GM10248 (cell line): ENCODE data around the gene CNTNAP2.

Experiments used
- CTCF ChIA-PET: fragments of 300-600 bp; sonication (Branson Sonifier 250); formaldehyde crosslinking; extraction: SDS; loops from one replicate; lab custom pipeline; 2021; ENCODE audit warnings: antibody characterized with exemption; lab: Yijun Ruan, JAX
- POLR2A ChIA-PET: fragments of 350-650 bp; sonication (Branson Sonifier 250); formaldehyde crosslinking; extraction: SDS; loops from one replicate; lab custom pipeline; 2020; ENCODE audit warnings: antibody characterized with exemption; lab: Yijun Ruan, JAX
- DNase-seq: peaks from one replicate; pipeline ENCODE4 v3.0.0; 2012; ENCODE audit errors: extremely low spot score
- TF ChIP-seq, protein P1 (sequence below): IDR thresholded peaks from 2 replicates; pipeline ENCODE4 v1.5.1; 2012; ENCODE audit warnings: mild to moderate bottlenecking, low read depth; ENCODE audit errors: extremely low read depth, missing control alignments, control extremely low read depth

Gene CNTNAP2

GRCh38 chr7:148116195-148116594, 1999.6 kb downstream of the CNTNAP2 start:
- DNase-seq: no peak
- ChIA-PET CTCF (interaction anchor here (1.0 to 1.2 kb wide), 2 partner anchors 11 to 14 kb away, joined by 3 to 4 read pairs; no protein-coding TSS in a partner anchor), POLR2A (no interaction called here)
- TF ChIP-seq, protein P1, sequence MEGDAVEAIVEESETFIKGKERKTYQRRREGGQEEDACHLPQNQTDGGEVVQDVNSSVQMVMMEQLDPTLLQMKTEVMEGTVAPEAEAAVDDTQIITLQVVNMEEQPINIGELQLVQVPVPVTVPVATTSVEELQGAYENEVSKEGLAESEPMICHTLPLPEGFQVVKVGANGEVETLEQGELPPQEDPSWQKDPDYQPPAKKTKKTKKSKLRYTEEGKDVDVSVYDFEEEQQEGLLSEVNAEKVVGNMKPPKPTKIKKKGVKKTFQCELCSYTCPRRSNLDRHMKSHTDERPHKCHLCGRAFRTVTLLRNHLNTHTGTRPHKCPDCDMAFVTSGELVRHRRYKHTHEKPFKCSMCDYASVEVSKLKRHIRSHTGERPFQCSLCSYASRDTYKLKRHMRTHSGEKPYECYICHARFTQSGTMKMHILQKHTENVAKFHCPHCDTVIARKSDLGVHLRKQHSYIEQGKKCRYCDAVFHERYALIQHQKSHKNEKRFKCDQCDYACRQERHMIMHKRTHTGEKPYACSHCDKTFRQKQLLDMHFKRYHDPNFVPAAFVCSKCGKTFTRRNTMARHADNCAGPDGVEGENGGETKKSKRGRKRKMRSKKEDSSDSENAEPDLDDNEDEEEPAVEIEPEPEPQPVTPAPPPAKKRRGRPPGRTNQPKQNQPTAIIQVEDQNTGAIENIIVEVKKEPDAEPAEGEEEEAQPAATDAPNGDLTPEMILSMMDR: no peak

GRCh38 chr7:148116829-148117403, 2000.3 kb downstream of the CNTNAP2 start:
- DNase-seq: no peak
- TF ChIP-seq, protein P1: no peak
- ChIA-PET POLR2A (no interaction called here), CTCF (interaction anchor here (1.0 to 1.2 kb wide), 2 partner anchors 10 to 13 kb away, joined by 3 to 4 read pairs; no protein-coding TSS in a partner anchor)

DNA sequence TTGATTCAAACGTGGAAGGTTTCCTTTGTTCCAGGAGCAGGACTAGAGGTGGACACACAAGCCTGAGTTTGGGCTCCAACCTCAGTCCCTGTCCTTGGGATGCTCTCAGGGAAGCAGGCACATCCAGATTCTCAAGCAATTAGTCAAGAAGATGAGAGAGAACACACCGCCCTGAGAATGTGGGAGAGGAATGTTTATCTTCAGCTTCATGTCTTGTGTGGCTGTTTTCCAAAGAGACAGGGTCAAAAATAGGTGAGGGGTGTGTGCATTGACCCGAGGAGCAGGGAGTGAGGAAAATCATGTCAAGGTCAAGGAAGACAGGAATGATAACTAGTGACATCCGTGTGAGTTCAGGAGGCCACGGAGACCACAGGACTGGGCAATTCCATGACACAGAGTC, 2001.8 kb downstream of the CNTNAP2 start:
- TF ChIP-seq, protein P1: no peak
- no peak for DNase-seq
- CTCF ChIA-PET: no interaction called here
- POLR2A ChIA-PET: no interaction called here

DNA sequence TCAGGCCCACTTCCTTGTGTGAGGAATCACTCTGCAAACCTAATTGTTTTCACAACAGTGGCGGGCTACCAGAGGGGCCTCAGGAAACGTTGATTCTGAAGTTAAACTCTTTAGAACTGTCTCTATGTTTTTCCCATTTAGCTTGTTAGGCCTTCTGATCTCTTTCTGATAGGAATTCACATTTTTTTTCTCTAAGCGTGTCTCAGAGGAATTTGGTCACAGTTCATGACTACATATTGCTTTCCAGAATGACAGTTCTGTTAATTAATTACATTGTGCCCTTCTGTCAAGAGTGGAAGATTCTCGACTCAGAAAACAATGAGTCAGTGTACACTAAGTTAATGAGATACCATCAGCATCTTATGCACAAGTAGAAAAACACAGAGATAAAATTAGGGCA, 2004.8 kb downstream of the CNTNAP2 start:
- DNase-seq: no peak
- CTCF ChIA-PET: no interaction called here
- TF ChIP-seq, protein P1: no peak
- POLR2A ChIA-PET: no interaction called here

DNA sequence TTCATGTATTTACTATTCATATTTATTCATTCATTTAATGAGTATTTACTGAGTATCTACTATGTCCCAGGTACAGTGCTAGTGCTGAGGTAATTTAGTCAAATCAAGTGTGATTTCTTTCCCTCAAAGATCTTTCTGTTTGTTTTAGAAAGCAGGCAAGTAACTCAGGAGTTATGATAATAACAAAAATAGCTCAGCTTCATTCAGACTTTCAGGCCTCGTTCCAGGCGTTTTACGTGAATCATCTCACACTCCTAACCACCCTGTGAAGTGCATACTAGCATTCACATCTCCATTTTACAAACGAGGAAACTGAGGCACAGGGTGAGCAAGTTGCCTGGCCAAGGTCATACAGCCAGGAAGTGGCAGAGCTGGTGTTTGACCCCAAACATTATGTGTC, 2005.2 kb downstream of the CNTNAP2 start:
- CTCF ChIA-PET: no interaction called here
- no peak for DNase-seq
- POLR2A ChIA-PET: no interaction called here
- TF ChIP-seq, protein P1: no peak

DNA sequence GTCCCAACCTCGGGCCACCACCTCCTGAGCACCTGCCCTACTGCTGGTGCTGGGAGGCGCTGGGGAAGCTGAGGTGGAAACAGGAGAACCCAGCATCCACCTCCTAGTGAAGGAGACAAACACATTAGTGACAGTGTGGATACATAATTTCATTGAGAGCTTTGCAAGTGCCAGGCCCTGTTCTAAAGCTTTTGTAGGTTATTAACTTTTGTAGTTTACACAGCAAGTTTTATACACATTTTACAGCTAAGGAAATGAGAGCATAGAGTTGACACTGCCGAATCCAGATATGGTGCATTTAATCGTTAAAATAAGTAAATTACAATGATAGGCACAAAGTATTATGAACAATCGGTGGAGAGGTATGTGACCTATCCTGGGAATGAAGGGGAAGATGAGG, 2007.9 kb downstream of the CNTNAP2 start:
- DNase-seq: no peak
- CTCF ChIA-PET: no interaction called here
- TF ChIP-seq, protein P1: no peak
- POLR2A ChIA-PET: no interaction called here

DNA sequence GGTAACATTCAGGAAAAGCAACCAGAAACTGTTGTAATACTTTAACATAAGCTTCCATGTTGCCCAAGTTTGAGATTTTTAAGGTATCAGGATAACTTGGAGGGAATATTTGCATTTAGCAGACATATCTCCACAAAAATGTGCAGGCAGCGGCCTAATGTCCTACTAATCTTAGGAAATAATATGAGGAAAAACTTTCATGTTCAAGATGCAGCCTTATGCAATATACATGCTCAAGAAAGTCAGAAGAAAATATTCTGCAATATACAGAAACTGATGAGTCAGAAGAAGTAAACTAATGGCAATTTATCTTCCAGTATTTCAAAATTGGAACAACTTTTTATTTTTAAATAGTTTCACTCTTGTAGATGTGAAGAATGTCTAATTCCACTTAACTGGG, 2010.8 kb downstream of the CNTNAP2 start:
- TF ChIP-seq, protein P1: no peak
- no peak for DNase-seq
- CTCF ChIA-PET: interaction anchor here (1.2 kb wide), 1 partner anchor 11 kb away, joined by 3 read pairs; no protein-coding TSS in a partner anchor
- POLR2A ChIA-PET: no interaction called here
